Measurements from ENCODE around the gene RNF186.

- TF ChIP-seq FOXM1 (IDR thresholded peaks at IDR 0.05; ENCODE audit: low read depth) (no peak), SMC3 (IDR thresholded peaks at IDR 0.05; ENCODE audit: low read depth, low read length) (no peak)
Observed at GRCh38 chr1:19846338-19846737, 31.3 kb upstream of the RNF186 start.

All from SK-N-SH (cell line).